ENCODE results near the gene CTSW.

The CTSW gene

GRCh38 chr11:65856689-65857499 is 22.7 kb upstream of the CTSW start:
- peak; percentile 71 to 81 for DNase-seq (ENCODE audit: low read depth in 2 of 2)

- DNase-seq (ENCODE audit: low read depth in 2 of 2): peak; percentile 40 to 45
These were observed 22.2 kb upstream of the CTSW start for GRCh38 chr11:65857500-65857852.

GRCh38 chr11:65857853-65858680 is 21.6 kb upstream of the CTSW start, which contains the start of gene CFL1:
Gene CFL1 (minus strand): TSS chr11:65858180. CDS start chr11:65858099, 81 bp downstream.
- DNase-seq (ENCODE audit: low read depth in 2 of 2): peak; percentile 96 to 97

GRCh38 chr11:65858681-65859087 is 21.0 kb upstream of the CTSW start:
- DNase-seq (ENCODE audit: low read depth in 2 of 2): no peak

DNA sequence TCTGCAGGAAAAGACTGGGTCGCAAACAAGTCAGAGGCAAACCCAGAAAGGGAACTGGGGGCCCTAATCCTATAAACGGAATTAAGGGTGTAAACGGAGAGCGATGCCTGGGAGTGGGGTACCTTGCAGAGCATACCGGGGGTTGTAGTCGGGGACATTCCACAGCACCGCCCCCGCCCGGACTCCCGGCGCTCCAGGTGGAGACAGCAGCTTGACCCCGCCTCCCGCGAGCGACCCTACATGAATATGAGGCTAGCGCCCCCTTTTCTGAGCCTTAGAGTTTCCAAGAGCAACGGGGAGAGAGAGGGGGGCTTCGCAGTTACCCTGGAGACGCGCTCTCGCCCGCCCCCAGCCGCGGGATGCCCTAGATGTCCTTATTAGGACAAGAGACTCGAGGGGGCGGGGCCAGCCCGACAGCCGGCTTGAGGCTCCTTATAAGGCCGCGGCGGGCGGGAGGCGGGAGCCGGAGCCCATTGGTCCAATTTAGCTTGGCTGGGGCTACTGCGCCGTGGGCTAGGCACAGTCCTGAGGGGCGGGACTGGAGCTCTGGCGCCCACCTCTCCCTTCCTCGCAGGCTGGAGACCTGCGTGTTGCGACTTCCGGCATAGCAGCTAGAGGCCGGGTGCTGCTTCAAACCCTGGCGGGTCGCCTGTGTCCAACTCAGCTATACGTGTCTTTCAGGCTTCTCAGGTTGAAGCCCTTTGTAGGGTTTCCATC is 20.4 kb upstream of the CTSW start:
- peak; percentile 99 for DNase-seq (ENCODE audit: low read depth in 2 of 2)

- no peak for DNase-seq (ENCODE audit: low read depth in 2 of 2)
These were observed 19.8 kb upstream of the CTSW start for GRCh38 chr11:65859812-65860277.

GRCh38 chr11:65860278-65861164 is 19.1 kb upstream of the CTSW start, which contains the start of gene MUS81:
Gene MUS81 (plus strand): TSS chr11:65860433. CDS start chr11:65860754, 321 bp downstream.
- DNase-seq (ENCODE audit: low read depth in 2 of 2): peak; percentile 90 to 94

DNA sequence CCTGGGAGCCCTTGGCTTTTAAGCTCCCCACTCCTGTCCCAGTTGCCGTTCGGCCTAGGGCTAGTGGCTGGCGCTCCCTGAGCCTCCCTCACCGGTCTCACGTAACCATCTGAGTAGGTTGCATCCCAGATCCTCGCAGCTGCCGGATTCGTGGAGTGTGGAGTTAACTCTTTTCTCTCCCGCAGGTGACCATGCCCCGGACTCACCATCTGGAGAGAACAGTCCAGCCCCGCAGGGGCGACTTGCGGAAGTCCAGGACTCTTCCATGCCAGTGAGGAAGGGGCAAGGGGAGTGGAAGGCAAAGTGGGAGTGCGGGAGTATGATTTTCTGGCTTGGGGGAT is 18.5 kb upstream of the CTSW start:
- DNase-seq (ENCODE audit: low read depth in 2 of 2): no peak

DNA sequence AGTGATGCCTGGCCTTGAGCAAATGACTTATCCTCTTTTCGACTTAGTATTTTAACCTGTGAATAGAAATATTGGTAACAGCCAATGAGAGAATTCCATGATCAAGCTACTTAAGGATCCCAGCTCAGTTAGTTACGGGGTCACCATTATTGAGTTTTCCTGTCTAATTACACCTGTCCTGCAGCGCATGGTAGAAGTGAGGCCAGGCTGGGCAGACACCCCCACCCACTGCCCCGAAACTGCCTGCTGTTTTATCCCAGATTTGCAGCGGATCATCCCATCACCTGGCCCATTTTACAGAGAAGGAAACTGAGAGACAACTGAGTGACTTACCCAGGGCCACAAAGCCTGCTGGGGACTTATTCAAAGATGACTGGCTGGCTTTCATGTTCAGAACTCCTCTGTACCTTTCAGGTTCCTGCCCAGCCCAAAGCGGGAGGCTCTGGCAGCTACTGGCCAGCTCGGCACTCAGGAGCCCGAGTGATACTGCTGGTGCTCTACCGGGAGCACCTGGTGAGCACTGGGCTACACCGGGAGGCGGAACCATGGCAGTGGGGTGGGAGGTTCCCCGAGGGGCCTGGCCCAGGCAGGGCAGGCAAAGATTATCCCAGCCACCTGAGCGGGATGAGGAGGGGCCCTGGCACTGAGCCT is 18.0 kb upstream of the CTSW start:
- DNase-seq (ENCODE audit: low read depth in 2 of 2): no peak

- DNase-seq (ENCODE audit: low read depth in 2 of 2): no peak
These were observed 17.4 kb upstream of the CTSW start for GRCh38 chr11:65862191-65862735.

DNA sequence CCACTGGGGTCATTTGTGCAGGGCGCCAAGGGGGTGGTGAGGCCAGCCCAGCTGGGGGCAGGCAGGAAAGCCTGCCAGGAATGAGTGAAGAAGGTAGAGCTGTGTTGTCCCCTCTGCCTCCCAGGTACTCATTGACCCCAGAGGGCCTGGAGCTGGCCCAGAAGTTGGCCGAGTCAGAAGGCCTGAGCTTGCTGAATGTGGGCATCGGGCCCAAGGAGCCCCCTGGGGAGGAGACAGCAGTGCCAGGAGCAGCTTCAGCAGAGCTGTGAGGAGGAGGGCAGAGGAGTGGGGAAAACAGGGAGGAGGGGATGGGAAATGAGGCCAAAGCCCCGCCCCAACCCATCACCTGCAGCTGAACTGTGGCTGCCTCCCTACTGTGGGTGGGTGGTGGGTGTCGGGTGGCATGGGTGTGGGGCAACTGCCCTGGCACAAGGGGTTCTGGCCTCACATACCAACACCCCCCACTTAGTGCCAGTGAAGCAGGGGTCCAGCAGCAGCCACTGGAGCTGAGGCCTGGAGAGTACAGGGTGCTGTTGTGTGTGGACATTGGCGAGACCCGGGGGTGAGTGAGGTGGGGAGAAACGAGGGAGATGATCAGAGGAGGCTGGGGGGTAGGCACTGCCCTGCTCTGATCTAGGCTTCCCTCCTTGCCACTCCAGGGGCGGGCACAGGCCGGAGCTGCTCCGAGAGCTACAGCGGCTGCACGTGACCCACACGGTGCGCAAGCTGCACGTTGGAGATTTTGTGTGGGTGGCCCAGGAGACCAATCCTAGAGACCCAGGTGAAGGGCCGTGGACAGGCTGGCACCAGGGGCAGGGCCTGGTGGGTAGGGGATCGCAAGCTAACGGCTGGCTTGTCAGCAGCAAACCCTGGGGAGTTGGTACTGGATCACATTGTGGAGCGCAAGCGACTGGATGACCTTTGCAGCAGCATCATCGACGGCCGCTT is 16.4 kb upstream of the CTSW start:
- DNase-seq (ENCODE audit: low read depth in 2 of 2): no peak

DNA sequence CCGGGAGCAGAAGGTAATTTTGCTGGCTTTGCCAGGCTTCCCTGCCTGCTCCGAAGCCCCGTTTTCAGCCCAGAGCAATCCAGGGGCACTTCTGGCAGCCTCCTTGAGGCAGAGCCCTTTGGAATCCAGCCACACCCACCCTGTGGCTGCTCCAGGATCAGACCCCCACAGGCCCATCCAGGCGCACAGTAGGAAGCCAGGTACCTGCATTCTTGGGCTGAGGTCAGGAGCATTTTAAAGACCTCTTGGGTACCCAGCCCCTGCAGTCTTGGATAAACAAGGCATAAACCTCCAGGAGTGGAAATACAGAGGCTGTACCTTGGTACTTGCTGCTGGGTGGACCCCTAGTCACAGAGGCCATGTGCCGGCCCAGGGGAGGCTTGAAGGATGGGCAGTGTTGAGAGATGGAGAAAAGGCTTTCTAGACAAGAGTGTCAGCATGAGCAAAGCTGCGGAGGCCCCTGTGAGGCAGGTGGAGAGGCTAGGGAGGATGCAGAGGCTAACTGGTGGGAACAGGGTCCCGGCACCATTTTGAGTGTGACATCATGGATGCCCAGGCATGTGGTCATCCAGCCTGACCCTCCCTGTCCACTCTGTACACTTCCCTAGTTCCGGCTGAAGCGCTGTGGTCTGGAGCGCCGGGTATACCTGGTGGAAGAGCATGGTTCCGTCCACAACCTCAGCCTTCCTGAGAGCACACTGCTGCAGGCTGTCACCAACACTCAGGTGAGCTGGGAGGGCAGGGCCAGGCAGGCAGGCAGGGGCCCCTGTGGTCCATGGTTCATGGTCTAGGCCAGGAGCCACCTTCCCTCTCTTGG is 15.5 kb upstream of the CTSW start:
- DNase-seq (ENCODE audit: low read depth in 2 of 2): no peak

DNA sequence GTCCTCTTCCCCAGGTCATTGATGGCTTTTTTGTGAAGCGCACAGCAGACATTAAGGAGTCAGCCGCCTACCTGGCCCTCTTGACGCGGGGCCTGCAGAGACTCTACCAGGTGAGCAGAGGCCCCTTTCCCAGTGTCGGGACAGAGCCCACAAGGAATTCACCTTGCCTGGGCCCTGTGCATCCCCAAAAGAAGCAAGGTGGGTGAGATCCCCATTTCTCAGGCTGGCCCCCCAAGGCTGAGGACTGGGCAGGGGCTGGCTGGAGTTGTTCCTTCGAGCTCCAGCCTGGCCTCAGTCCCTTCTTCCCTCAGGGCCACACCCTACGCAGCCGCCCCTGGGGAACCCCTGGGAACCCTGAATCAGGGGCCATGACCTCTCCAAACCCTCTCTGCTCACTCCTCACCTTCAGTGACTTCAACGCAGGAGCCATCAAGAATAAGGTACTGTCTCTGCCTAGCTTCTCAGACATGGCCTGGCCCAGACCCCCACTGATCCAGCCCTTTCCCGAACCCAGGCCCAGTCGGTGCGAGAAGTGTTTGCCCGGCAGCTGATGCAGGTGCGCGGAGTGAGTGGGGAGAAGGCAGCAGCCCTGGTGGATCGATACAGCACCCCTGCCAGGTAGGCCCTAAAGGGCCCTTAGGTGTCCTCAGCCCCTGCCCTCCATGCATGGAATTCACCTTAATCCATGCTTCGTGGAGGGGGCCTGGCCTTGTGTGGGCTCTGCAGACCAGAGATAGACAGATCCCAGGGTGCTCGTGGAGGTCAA is 14.7 kb upstream of the CTSW start:
- no peak for DNase-seq (ENCODE audit: low read depth in 2 of 2)

DNA sequence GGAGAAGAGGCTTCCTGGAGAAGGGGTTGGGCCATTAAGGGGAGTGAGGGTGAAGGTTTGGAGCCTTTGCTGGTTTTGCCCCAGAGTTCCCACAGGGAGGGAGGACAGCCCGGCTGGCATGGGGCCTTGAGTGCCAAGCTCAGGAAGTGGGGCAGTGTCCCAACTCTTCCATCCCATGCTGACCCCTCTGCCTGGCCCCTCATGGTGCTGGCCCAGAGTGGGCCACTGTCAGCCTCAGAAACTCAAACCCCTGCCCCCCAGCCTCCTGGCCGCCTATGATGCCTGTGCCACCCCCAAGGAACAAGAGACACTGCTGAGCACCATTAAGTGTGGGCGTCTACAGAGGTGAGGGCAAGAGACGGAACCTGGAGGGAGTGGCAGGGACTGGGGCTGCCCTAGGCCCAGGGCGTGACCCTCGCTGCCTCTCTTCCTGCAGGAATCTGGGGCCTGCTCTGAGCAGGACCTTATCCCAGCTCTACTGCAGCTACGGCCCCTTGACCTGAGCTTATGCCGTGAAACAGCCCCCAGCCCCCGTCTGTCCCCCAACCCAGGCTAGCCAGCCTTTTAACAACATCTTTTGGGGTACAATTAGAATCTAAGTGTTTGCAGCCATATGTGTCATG is 14.0 kb upstream of the CTSW start:
- DNase-seq (ENCODE audit: low read depth in 2 of 2): no peak

- DNase-seq (ENCODE audit: low read depth in 2 of 2): no peak
These were observed 12.9 kb upstream of the CTSW start for GRCh38 chr11:65866509-65867283.
